ENCODE measurements around the gene TEX30.

DNA sequence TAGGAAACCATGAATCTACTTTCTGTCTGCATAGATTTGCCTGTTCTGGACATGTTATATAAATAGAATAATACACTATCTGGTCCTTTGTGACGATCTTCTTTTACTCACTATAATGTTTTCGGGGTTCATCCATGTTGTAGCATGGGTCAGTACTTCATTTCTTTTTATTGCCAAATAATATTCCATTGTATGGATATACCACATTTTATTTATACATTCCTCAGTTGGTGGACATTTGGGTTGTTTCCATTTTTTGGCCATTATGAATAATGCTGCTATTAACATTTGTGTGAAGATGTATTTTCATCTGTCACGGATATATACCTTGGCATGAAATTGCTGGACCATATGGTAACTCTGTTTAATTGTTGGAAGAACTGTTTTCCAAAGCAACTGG, 32.1 kb upstream of the TEX30 start:
- TF ChIP-seq, protein P1, sequence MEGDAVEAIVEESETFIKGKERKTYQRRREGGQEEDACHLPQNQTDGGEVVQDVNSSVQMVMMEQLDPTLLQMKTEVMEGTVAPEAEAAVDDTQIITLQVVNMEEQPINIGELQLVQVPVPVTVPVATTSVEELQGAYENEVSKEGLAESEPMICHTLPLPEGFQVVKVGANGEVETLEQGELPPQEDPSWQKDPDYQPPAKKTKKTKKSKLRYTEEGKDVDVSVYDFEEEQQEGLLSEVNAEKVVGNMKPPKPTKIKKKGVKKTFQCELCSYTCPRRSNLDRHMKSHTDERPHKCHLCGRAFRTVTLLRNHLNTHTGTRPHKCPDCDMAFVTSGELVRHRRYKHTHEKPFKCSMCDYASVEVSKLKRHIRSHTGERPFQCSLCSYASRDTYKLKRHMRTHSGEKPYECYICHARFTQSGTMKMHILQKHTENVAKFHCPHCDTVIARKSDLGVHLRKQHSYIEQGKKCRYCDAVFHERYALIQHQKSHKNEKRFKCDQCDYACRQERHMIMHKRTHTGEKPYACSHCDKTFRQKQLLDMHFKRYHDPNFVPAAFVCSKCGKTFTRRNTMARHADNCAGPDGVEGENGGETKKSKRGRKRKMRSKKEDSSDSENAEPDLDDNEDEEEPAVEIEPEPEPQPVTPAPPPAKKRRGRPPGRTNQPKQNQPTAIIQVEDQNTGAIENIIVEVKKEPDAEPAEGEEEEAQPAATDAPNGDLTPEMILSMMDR (optimal IDR thresholded peaks at IDR 0.05 in 1 of 3, IDR thresholded peaks at IDR 0.05 in 1 of 3, conservative IDR thresholded peaks at IDR 0.05 in 1 of 3; ENCODE audit: extremely low read depth in 1 of 3, insufficient read depth in 2 of 3, low read length in 3 of 3): no peak
- no peak for TF ChIP-seq EZH2 (IDR thresholded peaks at IDR 0.05; ENCODE audit: low read length)

Data from keratinocyte (primary cell).